Osteocyte (in vitro differentiated cells): ENCODE measurements around the gene TFEB. TPM values are rescaled to one million over a fixed set of nuclear protein-coding genes. Genes with fewer than 3 reads are reported as not detected.

Experiments
- DNase-seq: peaks from one replicate; pipeline ENCODE4 v3.0.0; 2021; ENCODE audit warnings: mixed read lengths; ENCODE audit not compliant: unreplicated experiment; ENCODE audit errors: extremely low spot score
- H3K27ac Mint-ChIP-seq: one replicate; pipeline ENCODE4 v1.8.0; 2021; ENCODE audit warnings: mild to moderate bottlenecking, mixed read lengths; ENCODE audit not compliant: unreplicated experiment
- H3K27me3 Mint-ChIP-seq: one replicate; pipeline ENCODE4 v1.8.0; 2021; ENCODE audit warnings: mixed read lengths; ENCODE audit not compliant: unreplicated experiment
- H3K36me3 Mint-ChIP-seq: one replicate; pipeline ENCODE4 v1.8.0; 2021; ENCODE audit warnings: mixed read lengths; ENCODE audit not compliant: unreplicated experiment
- H3K4me1 Mint-ChIP-seq: one replicate; pipeline ENCODE4 v1.8.0; 2021; ENCODE audit warnings: mixed read lengths; ENCODE audit not compliant: unreplicated experiment
- H3K4me3 Mint-ChIP-seq: one replicate; pipeline ENCODE4 v1.8.0; 2021; ENCODE audit warnings: mild to moderate bottlenecking, moderate library complexity, mixed read lengths; ENCODE audit not compliant: unreplicated experiment
- H3K9me3 Mint-ChIP-seq: one replicate; pipeline ENCODE4 v1.8.0; 2021; ENCODE audit warnings: mixed read lengths; ENCODE audit not compliant: unreplicated experiment
- CTCF ChIP-seq: fragments of 200-600 bp; sonication (generic); IDR thresholded peaks from 2 replicates; pipeline ENCODE4 v1.5.0; 2021; ENCODE audit warnings: antibody characterized with exemption, mild to moderate bottlenecking, moderate library complexity
- total RNA-seq: library from RNA; stranded (reverse); gene quantifications from 2 replicates; pipeline ENCODE4 v1.2.1, GENCODE V29; 2021

TFEB gene
- total RNA-seq, 1 donor from 2014 or later, result 11.1 TPM

GRCh38 chr6:41673704-41674000 is 61.8 kb downstream of the TFEB start:
- TF ChIP-seq CTCF, result no peak
- no peaks in the 10 kb centered on the region for H3K36me3 Mint-ChIP-seq
- no peak overlapping the region for H3K4me3 Mint-ChIP-seq
- H3K27ac Mint-ChIP-seq, result no peak overlapping the region
- no peak for DNase-seq
- peaks cover 3% of the 10 kb centered on the region for H3K4me1 Mint-ChIP-seq
- peaks cover 32% of the 10 kb centered on the region for H3K27me3 Mint-ChIP-seq
- no peaks in the 10 kb centered on the region for H3K9me3 Mint-ChIP-seq

- no peak for TF ChIP-seq CTCF
- Mint-ChIP-seq H3K27ac (no peak overlapping the region), H3K36me3 (no peaks in the 10 kb centered on the region), H3K4me3 (no peak overlapping the region), H3K4me1 (peaks cover 3% of the 10 kb centered on the region), H3K27me3 (peaks cover 35% of the 10 kb centered on the region), H3K9me3 (no peaks in the 10 kb centered on the region)
- no peak for DNase-seq
These were observed 62.3 kb downstream of the TFEB start for GRCh38 chr6:41672816-41673703.

GRCh38 chr6:41672016-41672415 is 63.4 kb downstream of the TFEB start:
- Mint-ChIP-seq H3K4me3 (no peak overlapping the region), H3K9me3 (no peaks in the 10 kb centered on the region), H3K27ac (no peak overlapping the region), H3K36me3 (no peaks in the 10 kb centered on the region), H3K4me1 (peaks cover 3% of the 10 kb centered on the region), H3K27me3 (peaks cover 42% of the 10 kb centered on the region)
- no peak for TF ChIP-seq CTCF
- no peak for DNase-seq

DNA sequence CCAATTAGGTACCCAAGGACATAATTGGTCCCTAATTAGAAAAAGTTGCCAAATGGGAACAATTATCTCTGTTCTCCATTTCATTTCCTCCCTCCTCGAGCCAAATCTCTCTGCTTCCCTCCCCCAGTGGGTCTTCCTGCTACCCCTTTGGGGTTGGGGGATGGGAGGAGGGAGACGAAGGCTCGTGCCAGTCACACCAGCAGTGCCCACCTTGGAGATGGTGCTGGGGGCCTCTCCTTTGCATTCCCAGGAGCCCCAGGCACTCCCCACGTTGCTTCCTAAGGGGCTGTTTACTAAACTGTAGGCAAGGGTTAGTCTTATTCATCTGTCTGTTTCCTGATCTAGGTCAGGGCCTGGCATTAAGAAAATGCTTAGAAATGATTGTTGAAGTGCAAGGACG is 64.0 kb downstream of the TFEB start:
- Mint-ChIP-seq H3K27ac (no peak overlapping the region), H3K4me3 (no peak overlapping the region), H3K27me3 (peaks cover 42% of the 10 kb centered on the region), H3K36me3 (no peaks in the 10 kb centered on the region), H3K4me1 (peaks cover 3% of the 10 kb centered on the region), H3K9me3 (no peaks in the 10 kb centered on the region)
- DNase-seq, result no peak
- TF ChIP-seq CTCF, result no peak

- DNase-seq, result no peak
- Mint-ChIP-seq H3K27ac (no peak overlapping the region), H3K36me3 (no peaks in the 10 kb centered on the region), H3K4me1 (peaks cover 3% of the 10 kb centered on the region), H3K9me3 (no peaks in the 10 kb centered on the region), H3K27me3 (peaks cover 45% of the 10 kb centered on the region), H3K4me3 (no peak overlapping the region)
- TF ChIP-seq CTCF, result no peak
These were observed 64.6 kb downstream of the TFEB start for GRCh38 chr6:41670703-41671360.
